DMS 273 treated with DMSO at 0.1 percent for 48 hours (cell line): Measurements from ENCODE around the gene SYNJ2.

Experiments
- DNase-seq: peaks from one replicate; lab custom pipeline; 2025; lab: John Stamatoyannopoulos, UW

Gene SYNJ2

GRCh38 chr6:158121335-158121734, 139.7 kb downstream of the SYNJ2 start:
- no peak for DNase-seq

DNA sequence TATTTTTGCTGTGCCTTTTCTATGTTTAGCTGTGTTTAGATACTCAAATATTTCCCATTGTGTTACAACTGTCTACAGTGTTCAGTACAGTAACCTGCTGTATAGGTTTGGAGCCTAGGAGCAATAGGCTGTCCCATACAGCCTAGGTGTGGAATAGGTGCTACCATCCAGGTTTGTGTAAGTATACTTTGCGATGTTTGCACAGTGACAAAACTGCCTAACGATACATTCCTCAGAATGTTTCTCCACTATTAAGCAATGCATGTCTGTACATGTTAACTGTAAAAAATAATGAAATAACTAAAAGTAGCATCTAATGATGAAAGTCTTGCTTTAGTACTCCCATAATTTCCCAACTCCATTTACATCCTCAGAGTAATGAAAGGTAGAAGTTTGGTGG, 140.4 kb downstream of the SYNJ2 start:
- no peak for DNase-seq

DNA sequence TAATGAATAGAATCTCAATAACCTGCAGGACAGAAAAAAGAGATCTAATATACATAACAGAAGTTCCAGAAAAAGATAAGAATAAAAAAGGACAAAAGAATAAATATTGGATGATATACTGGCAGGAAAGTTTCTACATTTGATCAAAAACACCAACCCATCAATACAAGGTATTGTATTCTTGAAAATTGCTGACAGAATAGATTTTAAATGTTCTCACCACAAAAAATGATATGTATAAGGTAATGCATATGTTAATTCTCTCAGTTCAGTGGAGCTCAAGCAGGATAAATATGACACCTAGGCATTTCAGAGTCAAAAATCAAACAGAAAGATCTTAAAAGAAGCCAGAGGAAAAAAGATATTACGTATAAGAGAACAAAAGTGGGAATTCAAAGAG, 142.6 kb downstream of the SYNJ2 start:
- no peak for DNase-seq

DNA sequence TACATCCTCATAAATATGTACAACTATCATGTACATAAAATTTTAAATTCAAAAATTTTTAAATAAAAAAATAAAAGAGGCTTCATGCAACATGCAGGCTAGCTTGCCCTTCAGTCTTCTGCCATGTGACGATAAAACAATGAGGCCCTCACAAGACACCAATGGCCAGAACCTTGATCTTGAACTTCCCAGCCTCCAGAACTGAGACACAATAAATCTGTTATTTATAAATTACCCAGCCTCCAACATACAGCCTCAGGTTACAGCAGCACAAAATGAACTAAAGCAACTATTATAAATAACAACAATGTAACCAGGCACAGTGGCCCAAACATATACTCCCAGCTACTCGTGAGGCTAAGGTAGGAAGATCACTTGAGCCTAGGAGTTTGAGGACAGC, 143.6 kb downstream of the SYNJ2 start:
- DNase-seq: no peak

DNA sequence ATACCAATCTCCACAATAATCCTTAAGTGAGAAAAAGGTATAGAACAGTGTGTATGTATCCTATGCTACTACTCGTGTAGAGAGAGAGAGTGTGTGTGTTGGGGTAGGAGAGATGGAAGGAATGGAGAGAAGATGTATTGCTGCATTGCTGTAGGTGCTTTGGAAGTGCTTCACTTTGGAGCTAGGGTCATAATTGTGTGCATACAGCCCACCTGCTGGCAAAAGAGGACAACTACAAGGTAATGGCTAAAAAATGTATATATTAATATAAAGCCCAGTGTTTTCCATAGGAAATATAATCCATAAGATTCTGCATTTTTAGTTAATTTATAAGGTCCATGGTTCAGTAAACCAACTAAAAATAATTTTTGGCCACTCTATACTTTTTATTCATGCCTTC, 150.3 kb downstream of the SYNJ2 start:
- peak; percentile 9 for DNase-seq

DNA sequence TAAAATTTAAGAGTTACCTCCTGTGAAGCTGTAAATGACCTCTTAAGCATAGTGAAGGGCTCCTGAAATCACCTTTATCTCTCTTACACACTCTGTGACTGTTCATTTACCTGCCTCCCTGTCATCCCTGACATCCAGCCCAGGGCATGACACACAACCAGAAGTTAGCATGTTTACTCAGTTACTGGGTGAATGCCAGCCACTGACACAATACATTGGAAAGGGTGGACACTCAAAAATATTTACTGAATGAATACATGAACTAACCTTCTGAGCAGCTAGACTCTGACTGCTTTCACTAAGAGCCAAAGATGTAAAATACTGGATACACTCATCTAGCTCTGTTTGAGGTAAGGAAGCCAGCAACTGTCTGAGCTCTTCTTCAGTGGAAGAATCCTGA, 161.1 kb downstream of the SYNJ2 start:
- no peak for DNase-seq

- no peak for DNase-seq
Observed at GRCh38 chr6:158143700-158144099, 162.0 kb downstream of the SYNJ2 start.
